Endothelial cell of umbilical vein (primary cell): ENCODE measurements around the gene BGN. TPM values are rescaled to one million over a fixed set of nuclear protein-coding genes. Genes with fewer than 3 reads are reported as not detected.

Source experiments
- BruUV-seq: library from RNA; stranded (reverse); fragments of 400-500 nt; replicated peaks from 2 replicates; lab custom pipeline; 2021; lab: Mats Ljungman, UMichigan
- CTCF ChIA-PET: fragments of 300-600, 350-600 bp; sonication (Branson Sonifier 250); formaldehyde crosslinking; loops from one replicate; lab custom pipeline; 2021; ENCODE audit warnings: antibody characterized with exemption, inconsistent platforms; lab: Charles Lee
- POLR2A ChIA-PET: fragments of 300-600, 350-600 bp; sonication (Branson Sonifier 250); formaldehyde crosslinking; loops from one replicate; lab custom pipeline; 2021; ENCODE audit warnings: antibody characterized with exemption, inconsistent platforms; lab: Charles Lee
- DNase-seq: peaks from one replicate; pipeline ENCODE4 v3.0.0-alpha.2; 2011; ENCODE audit warnings: low read depth, low spot score
- FAIRE-seq: peaks from 2 replicates; lab custom pipeline; 2011; peaks lifted over from hg19 to GRCh38; lab: Jason Lieb, UNC
- H2AFZ ChIP-seq: 2 replicates; pipeline ENCODE4 v1.6.0; 2012; ENCODE audit warnings: low read depth, low read length, control low read depth, inconsistent platforms
- H3K27ac ChIP-seq: 2 replicates; pipeline ENCODE4 v1.5.1; 2011; ENCODE audit warnings: low read depth, mild to moderate bottlenecking, control low read depth, low read length, moderate library complexity; ENCODE audit not compliant: insufficient read depth
- H3K27me3 ChIP-seq, 2 experiments: 2 replicates each; pipeline versions ENCODE4 v1.6.0 to v1.6.1; 2011; ENCODE audit warnings: low read length in 2 of 2, mixed read lengths in 1 of 2; ENCODE audit not compliant: control insufficient read depth in 2 of 2, insufficient read depth in 2 of 2
- H3K36me3 ChIP-seq, 2 experiments: 2 replicates in 1 of 2; 3 replicates in 1 of 2; pipeline ENCODE4 v1.5.1; 2011; ENCODE audit warnings: low read length in 2 of 2, mild to moderate bottlenecking in 1 of 2, moderate library complexity in 1 of 2; ENCODE audit not compliant: control insufficient read depth in 2 of 2, insufficient read depth in 2 of 2; ENCODE audit errors: extremely low read depth in 1 of 2
- H3K4me1 ChIP-seq: 3 replicates; pipeline ENCODE4 v1.5.1; 2011; ENCODE audit warnings: mild to moderate bottlenecking, low read length; ENCODE audit not compliant: control insufficient read depth, insufficient read depth; ENCODE audit errors: extremely low read depth
- H3K4me2 ChIP-seq: 2 replicates; pipeline ENCODE4 v1.6.1; 2011; ENCODE audit warnings: low read length, control low read depth, mixed read lengths; ENCODE audit not compliant: insufficient read depth
- H3K4me3 ChIP-seq, 3 experiments: fragments of 200-600 bp in 1 of 3; sonication (generic), shearing (Covaris generic) in 1 of 3; replicated peaks in 1 of 3; 2 replicates each; pipeline ENCODE4 v1.5.1; 2011 to 2016; ENCODE audit warnings: control low read depth in 3 of 3, low read length in 3 of 3, mild to moderate bottlenecking in 2 of 3, inconsistent platforms in 1 of 3, low read depth in 1 of 3, moderate library complexity in 1 of 3; ENCODE audit not compliant: insufficient read depth in 1 of 3
- H3K79me2 ChIP-seq: 2 replicates; pipeline ENCODE4 v1.6.0; 2012; ENCODE audit warnings: low read length, inconsistent platforms; ENCODE audit not compliant: control insufficient read depth, insufficient read depth
- H3K9ac ChIP-seq: replicated peaks from 2 replicates; pipeline ENCODE3; 2011; ENCODE audit warnings: low read length, control low read depth; ENCODE audit not compliant: insufficient read depth; ENCODE audit errors: extremely low read depth
- H3K9me1 ChIP-seq: replicated peaks from 3 replicates; pipeline ENCODE4 v1.6.0; 2011; ENCODE audit warnings: mild to moderate bottlenecking, low read length; ENCODE audit not compliant: control insufficient read depth, insufficient read depth; ENCODE audit errors: extremely low read depth
- H3K9me3 ChIP-seq: replicated peaks from 2 replicates; pipeline ENCODE4 v1.5.1; 2012; ENCODE audit warnings: low read length, inconsistent platforms; ENCODE audit not compliant: control insufficient read depth, insufficient read depth
- H4K20me1 ChIP-seq: replicated peaks from 2 replicates; pipeline ENCODE3; 2011; ENCODE audit warnings: mild to moderate bottlenecking, low read length; ENCODE audit not compliant: control insufficient read depth, insufficient read depth; ENCODE audit errors: extremely low read depth
- EZH2 ChIP-seq: IDR thresholded peaks from 2 replicates; pipeline ENCODE4 v1.6.1; 2012; ENCODE audit warnings: borderline replicate concordance, low read depth, mild to moderate bottlenecking, moderate library complexity, low read length, inconsistent platforms; ENCODE audit not compliant: severe bottlenecking
- FOS ChIP-seq: IDR thresholded peaks from 2 replicates; pipeline ENCODE4 v1.6.1; 2011; ENCODE audit warnings: mild to moderate bottlenecking, low read length, moderate library complexity, borderline replicate concordance; ENCODE audit not compliant: insufficient read depth
- GATA2 ChIP-seq: IDR thresholded peaks from 2 replicates; pipeline ENCODE4 v1.7.0; 2011; ENCODE audit warnings: low read depth, mild to moderate bottlenecking, moderate library complexity, mixed read lengths, low read length; ENCODE audit not compliant: insufficient read length, insufficient read depth
- JUN ChIP-seq: IDR thresholded peaks from 2 replicates; pipeline ENCODE4 v1.6.1; 2011; ENCODE audit warnings: borderline replicate concordance, low read depth; ENCODE audit not compliant: insufficient read length, insufficient read depth
- MYC ChIP-seq: IDR thresholded peaks from one replicate; pipeline ENCODE4 v1.6.1; 2011; ENCODE audit warnings: mild to moderate bottlenecking, low read depth, low read length
- POLR2AphosphoS5 ChIP-seq: IDR thresholded peaks from 2 replicates; pipeline ENCODE4 v1.6.1; 2012; ENCODE audit warnings: low read depth, mild to moderate bottlenecking, control low read depth, low read length, moderate library complexity; ENCODE audit not compliant: insufficient read depth
- dilution Hi-C: fragments of 300-500 bp; cut with MboI; formaldehyde crosslinking; loops from one replicate; pipeline ENCODE4 v1.15.0; 2019; ENCODE audit warnings: low sequenced_read_pairs; ENCODE audit not compliant: extremely low pct_ligation_motif_present
- intact Hi-C: fragments of 100-400 bp; cut with micrococcal nuclease; formaldehyde crosslinking; loops from one replicate; pipeline ENCODE4 v1.10.0; 2022
- polyA plus RNA-seq, 4 experiments: library from polyadenylated mRNA; depleted of rRNA in 3 of 4; stranded (reverse) in 3 of 4; unstranded in 1 of 4; fragments of >200 nt; gene quantifications; 2 replicates each; pipeline versions ENCODE4 v1.2.1 to v1.2.3, GENCODE V29; 2011 to 2012; ENCODE audit warnings: missing spikeins in 1 of 4
- total RNA-seq: library from RNA; stranded (reverse); gene quantifications from 2 replicates; pipeline ENCODE4 v1.2.3, GENCODE V29; 2021
- TF ChIP-seq, protein P1 (sequence below), 2 donors: IDR thresholded peaks; 1 replicate in 1 of 2; 2 replicates in 1 of 2; pipeline ENCODE4 v1.5.1; 2011; ENCODE audit warnings: low read length in 2 of 2, mild to moderate bottlenecking in 2 of 2, moderate library complexity in 2 of 2, control low read depth in 1 of 2, inconsistent platforms in 1 of 2, low read depth in 1 of 2; ENCODE audit not compliant: insufficient read depth in 1 of 2; ENCODE audit errors: extremely low read depth in 1 of 2
- TF ChIP-seq, protein P2 (sequence below): IDR thresholded peaks from 2 replicates; pipeline ENCODE4 v1.6.1; 2011; ENCODE audit not compliant: insufficient read depth, insufficient read length

Gene BGN
- total and polyA plus RNA-seq, 2 donors (not counting 3 experiments of a cell fraction or from before 2014, with no cell fraction given): 479 to 879 TPM

DNA sequence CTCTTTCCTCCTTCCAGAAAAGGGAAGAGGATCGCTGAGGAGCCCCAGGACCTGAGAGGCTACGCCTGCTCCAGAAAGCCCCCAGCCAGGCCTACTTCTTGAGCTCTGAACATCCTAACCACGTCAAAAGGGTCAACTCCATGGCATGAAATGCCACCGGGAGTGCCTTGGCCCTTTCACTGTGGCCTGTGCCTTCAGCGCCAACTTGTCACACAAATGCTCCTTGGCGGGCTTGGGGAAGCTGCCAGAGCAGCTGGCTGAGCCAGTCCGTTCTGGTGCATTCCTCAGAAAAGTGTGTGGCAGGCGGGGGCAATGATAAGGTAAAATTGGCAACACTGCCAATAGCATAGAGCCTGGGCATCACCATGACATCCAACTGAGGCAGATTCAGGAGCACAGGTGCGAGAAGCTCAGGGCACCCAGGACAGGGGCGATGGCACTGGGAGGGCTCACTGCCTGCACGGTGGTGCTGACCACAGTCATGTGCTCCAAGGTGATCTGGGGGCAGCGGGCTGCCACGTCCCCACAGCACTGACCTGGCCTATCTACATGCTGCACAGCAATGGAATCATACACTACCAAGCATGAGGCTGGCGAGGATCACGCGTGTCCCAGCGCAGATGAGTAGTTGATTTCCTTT is 36.8 kb upstream of the BGN start:
- Histone ChIP-seq H3K27ac (no peak overlapping the region), H3K27me3 (no peaks in the 10 kb centered on the region), H3K4me1 (peaks cover 5% of the 10 kb centered on the region), H4K20me1 (no peaks in the 10 kb centered on the region), H3K9ac (no peak overlapping the region), H2AFZ (no peak overlapping the region), H3K79me2 (no peaks in the 10 kb centered on the region), H3K4me3 (no peak overlapping the region), H3K9me1 (no peaks in the 10 kb centered on the region), H3K36me3 (no peaks in the 10 kb centered on the region), H3K4me2 (no peak overlapping the region), H3K9me3 (no peaks in the 10 kb centered on the region)
- DNase-seq (no peak), FAIRE-seq (no peak)
- dilution Hi-C loops (no loop called here), intact Hi-C loops (no loop called here)
- TF ChIP-seq POLR2AphosphoS5 (no peak), JUN (no peak), EZH2 (no peak), FOS (no peak), GATA2 (no peak), MYC (no peak)
- TF ChIP-seq, protein P1, sequence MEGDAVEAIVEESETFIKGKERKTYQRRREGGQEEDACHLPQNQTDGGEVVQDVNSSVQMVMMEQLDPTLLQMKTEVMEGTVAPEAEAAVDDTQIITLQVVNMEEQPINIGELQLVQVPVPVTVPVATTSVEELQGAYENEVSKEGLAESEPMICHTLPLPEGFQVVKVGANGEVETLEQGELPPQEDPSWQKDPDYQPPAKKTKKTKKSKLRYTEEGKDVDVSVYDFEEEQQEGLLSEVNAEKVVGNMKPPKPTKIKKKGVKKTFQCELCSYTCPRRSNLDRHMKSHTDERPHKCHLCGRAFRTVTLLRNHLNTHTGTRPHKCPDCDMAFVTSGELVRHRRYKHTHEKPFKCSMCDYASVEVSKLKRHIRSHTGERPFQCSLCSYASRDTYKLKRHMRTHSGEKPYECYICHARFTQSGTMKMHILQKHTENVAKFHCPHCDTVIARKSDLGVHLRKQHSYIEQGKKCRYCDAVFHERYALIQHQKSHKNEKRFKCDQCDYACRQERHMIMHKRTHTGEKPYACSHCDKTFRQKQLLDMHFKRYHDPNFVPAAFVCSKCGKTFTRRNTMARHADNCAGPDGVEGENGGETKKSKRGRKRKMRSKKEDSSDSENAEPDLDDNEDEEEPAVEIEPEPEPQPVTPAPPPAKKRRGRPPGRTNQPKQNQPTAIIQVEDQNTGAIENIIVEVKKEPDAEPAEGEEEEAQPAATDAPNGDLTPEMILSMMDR (IDR thresholded peaks at IDR 0.05; ENCODE audit: extremely low read depth in 1 of 2, insufficient read depth in 1 of 2, low read depth in 1 of 2, low read length in 2 of 2): no peak
- TF ChIP-seq, protein P2, sequence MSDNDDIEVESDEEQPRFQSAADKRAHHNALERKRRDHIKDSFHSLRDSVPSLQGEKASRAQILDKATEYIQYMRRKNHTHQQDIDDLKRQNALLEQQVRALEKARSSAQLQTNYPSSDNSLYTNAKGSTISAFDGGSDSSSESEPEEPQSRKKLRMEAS: no peak
- POLR2A ChIA-PET: no interaction called here
- CTCF ChIA-PET: no interaction called here
- BruUV-seq: no TSS peak
